Posterior vena cava (tissue), 2 donors: ENCODE results near the gene PROM1. TPM values are rescaled to one million over a fixed set of nuclear protein-coding genes. Genes with fewer than 3 reads are reported as not detected.

ENCODE experiments used
- DNase-seq: peaks from one replicate; pipeline ENCODE4 v3.0.0-alpha.2; 2020; ENCODE audit warnings: low spot score
- intact Hi-C, 2 donors: fragments of 100-400 bp; cut with DNase I; formaldehyde crosslinking; loops; one replicate each; pipeline versions ENCODE4 v1.14.1 to v1.14.2; 2022 to 2023
- total RNA-seq, 2 donors: library from RNA; stranded (reverse); fragmentation: NEBNext Ultra II Directional; extraction: Animal tissue kit (Norgen Biotek cat#: 25700); gene quantifications; one replicate each; pipeline ENCODE4 v1.2.1, GENCODE V29; 2021
- donor health status: DM: yes; HTN: yes; CAD: no.
- donor health status: DM: yes; HTN: yes; CAD: no.

PROM1 gene
- total RNA-seq, 2 donors from 2014 or later, result 0.43 TPM; not detected in 1

DNA sequence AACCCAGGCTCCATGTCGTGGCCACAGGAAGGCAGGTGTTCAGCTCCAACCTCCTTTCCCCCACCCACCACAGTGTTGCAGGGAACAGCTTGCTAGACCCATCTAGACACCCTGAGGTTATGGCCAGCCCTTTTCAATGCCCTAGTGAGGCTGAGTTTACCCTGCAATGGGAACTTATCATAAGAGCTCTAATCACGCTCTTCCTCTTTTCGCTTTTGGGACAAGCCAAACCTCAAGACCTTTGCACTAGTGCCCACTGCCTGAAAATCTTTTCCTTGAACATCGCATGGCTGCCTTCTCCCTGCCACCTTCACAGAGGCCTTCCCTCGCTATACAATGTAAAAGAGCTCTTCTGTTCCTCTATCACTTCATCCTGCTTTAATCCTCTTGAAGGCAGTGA is 118.5 kb downstream of the PROM1 start:
- intact Hi-C loops, result loop anchor here in 1 of 2 donors (10.0 kb wide), 1 partner anchor 161 kb away; no protein-coding TSS in a partner anchor
- DNase-seq, result no peak

DNA sequence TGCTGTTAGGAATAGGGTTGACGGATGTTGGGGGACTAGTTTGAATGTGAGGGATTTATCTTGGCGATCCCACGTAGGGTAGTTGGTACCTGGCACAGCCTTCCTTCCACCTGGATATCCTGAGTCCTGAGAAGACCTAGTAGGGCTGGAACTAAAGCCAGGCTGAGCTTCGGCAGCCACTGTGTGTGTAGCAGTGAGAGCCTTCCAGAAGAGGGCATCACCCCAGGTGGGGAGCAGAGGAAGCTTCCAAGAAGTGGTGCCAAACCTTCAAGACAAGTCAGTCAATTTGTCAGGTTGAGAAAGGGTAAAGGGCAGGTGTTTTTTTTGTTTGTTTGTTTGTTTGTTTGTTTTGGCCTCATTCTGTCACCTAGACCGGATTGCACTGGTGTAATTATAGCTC is 119.7 kb downstream of the PROM1 start:
- intact Hi-C loops, result loop anchor here in 1 of 2 donors (10.0 kb wide), 1 partner anchor 159 kb away; no protein-coding TSS in a partner anchor

DNA sequence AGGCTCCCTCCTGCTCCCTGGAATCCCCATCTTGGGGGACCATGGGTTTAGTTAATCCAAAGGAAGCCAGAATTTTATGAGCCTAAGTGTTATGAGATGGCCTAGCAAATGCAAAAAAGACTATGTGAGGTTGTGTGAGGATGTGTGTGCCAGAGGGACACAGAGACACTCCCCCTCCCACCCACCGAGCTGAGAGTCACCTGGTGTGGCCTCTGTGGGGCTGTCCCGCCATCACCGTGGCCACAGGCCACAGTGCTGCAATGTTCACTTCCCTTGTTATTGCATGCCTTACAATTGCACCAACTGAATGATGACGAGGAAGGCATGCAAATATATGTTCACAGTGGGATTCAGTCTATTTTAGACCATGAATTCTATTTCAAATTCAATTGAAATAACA is 120.2 kb downstream of the PROM1 start:
- intact Hi-C loops, result loop anchor here in 1 of 2 donors (1.0 to 10.0 kb wide), 2 partner anchors 49 to 159 kb away; no protein-coding TSS in a partner anchor
- no peak for DNase-seq

More for the DNA sequence above, 119.7 kb downstream of the PROM1 start:
- DNase-seq, result no peak

DNA sequence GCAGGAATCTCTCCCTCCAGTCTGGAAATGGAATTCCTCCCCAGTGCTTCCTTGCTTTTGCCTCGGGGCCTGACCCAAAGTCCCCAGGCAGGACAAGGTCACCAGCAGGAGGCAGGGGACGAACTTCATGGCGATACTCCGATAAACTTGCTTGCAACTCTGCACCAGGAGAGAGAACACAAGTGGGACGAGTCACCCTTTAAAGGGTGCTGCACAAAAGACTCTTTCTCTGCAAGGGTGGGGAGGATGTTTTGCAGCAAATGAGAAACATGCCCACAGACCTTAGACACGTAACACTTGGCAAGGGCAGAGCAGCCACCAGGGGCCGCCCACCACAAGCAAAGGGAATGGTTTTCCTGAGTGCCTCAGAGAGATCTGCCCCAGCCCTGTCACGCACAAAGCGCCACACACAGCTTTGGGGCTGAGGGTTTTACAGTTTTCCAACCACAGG is 120.8 kb downstream of the PROM1 start, which contains the start of gene FGFBP2:
FGFBP2 (minus strand) TSS at position 175 of the 451 bp plus-strand sequence; CDS start at position 129, 46 bp downstream.
- no peak for DNase-seq
- intact Hi-C loops, result loop anchor here in 1 of 2 donors (1.0 to 10.0 kb wide), 2 partner anchors 49 to 158 kb away; no protein-coding TSS in a partner anchor

DNA sequence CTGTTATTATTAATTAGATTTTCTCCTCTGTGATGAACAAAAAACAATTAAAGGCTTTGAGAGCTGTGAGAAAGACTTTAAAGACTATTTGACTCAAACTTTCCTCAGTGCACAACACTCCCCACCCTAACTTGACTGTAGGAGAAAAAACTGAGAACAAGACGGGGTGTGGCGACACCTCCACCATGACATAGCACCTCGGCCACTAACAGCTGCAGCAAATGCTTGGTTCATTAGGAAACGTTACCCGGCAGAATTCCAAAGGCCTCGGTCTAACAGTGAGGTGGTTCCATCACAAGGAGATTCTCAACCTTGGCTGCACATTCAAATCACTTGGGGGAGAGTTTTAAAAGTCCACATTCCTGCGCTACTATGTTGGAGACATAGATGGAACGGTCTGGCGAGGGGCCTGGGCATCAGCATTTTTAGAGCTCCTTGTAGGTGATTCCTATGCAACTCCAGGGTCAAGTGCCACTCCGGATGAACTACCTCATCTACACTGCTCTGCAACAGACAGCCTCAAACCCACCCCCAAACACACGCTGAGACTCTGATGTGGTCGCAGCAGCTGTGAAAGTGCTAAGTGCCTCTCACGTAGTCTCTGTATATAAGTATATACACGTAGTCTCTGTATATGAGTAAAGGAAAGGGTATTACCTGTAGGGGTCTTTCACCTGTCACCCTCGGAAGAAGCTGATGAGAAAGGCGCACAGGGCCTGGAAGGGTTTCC is 121.9 kb downstream of the PROM1 start:
- intact Hi-C loops, result loop anchor here in 1 of 2 donors (10.0 kb wide), 1 partner anchor 157 kb away; no protein-coding TSS in a partner anchor
- no peak for DNase-seq

DNA sequence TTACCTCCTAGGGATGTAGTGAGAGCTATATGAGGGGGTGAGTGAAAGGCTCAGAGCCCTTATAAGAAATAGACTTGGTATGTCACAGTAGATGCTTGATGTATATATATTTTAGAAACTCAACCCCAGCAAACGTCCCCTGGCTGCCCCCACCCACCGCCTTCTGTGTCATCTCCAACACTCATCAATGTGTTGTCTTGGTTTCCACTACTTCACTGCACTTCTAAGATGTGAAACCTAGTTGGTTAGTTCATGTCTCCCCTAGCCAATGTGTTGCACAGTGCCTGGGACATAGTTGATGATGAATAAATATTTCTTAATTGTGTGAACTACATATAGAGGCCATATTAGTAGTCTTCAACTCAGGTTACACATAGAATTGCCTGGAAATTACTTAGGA is 125.3 kb downstream of the PROM1 start:
- intact Hi-C loops, result loop anchor here (5.0 to 10.0 kb wide), 2 partner anchors 74 to 151 kb away; no protein-coding TSS in a partner anchor
- no peak for DNase-seq

DNA sequence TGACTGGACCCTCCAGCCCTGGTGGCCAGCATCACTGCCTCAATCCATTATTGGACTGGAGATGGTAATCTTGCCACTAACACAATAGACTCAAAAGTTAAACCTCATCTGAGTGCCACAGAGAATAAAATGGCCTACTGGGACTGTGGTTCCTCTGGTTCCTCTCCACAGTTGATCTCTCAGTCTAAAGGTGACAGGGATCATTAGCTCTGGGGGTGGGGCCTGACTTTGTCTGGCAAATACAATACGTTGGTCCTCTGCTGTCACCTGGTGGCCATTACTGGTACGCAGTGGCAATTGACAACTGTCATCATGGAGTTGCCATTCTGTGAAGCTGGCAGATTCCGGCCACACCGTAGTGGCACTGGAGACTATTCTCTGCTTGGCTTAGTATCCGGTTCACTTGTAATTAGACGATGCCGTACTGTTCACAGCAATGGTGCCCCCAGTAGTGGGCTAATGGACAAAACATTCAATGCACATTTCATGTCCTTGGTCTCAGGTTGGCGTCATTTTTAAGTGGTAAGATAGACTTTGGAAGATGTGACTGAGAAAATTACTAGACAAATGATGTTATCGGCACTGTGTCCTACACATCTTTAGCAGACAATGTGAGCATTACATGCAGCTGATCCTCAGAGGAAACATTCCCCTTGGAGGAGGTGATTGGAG is 127.5 kb downstream of the PROM1 start:
- DNase-seq, result peak; percentile 89
- intact Hi-C loops, result loop anchor here (2.0 to 10.0 kb wide), 3 partner anchors 72 to 149 kb away; no protein-coding TSS in a partner anchor

DNA sequence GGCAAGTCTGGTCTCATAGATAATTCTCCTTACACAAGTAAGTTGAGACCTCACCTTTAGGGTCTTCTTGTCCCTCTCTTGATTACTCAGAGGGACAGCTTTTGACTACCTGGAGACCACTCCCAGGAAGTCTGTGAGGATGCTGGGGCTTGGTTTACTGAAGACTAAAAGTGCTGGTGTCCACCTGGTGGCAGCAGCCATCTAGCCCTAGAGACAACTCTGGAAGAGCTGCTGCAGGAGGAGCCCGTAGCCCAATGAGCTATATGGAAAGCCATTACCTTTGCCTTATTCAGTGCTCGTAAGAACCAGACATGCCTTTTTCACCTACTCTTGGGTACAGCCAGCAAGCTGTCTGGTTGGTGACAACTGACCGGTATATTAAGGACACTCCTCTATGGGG is 128.2 kb downstream of the PROM1 start:
- no peak for DNase-seq
- intact Hi-C loops, result loop anchor here (2.0 to 10.0 kb wide), 3 partner anchors 71 to 148 kb away; no protein-coding TSS in a partner anchor

DNA sequence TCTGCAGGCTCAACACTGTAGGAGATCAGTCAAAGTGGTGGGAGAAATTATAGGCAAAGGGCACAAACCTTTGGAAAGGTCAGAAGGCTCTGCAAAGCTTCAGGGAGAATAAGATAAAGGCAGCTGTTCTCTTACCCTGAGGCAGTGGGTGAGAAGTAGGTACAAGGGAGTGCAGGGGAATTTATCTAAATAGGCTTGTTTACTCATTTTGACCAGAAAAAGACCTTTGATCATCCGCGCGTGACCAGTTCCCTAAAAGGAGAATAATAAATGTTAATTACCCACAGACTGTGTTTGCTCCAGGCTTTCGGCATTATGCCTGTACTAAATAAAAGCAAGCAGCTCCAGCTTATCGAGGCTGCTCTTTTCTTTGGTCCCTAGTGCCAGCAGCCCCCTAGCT is 130.2 kb downstream of the PROM1 start:
- intact Hi-C loops, result loop anchor here in 1 of 2 donors (10.0 kb wide), 1 partner anchor 69 kb away; no protein-coding TSS in a partner anchor
- DNase-seq, result no peak

DNA sequence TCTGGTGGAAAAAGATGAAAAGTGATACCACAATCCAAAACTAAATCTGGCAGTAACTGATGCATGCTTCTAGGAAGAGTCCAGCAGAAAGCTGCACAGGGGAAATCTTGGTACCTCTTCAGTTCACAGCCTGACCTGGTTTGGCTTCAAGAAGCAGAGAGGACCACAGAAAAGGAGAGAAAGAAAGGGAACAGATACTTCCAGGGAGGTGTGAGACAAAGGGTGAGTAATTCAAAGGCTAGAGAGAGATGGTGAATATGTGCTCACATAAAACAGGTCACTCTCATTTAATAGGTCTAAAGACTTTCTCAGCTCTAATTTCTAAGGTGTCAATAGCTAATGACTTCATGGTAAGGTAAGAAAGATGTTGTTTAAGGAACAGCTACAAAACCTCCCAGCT is 132.0 kb downstream of the PROM1 start:
- intact Hi-C loops, result loop anchor here in 1 of 2 donors (10.0 kb wide), 1 partner anchor 67 kb away; no protein-coding TSS in a partner anchor

DNA sequence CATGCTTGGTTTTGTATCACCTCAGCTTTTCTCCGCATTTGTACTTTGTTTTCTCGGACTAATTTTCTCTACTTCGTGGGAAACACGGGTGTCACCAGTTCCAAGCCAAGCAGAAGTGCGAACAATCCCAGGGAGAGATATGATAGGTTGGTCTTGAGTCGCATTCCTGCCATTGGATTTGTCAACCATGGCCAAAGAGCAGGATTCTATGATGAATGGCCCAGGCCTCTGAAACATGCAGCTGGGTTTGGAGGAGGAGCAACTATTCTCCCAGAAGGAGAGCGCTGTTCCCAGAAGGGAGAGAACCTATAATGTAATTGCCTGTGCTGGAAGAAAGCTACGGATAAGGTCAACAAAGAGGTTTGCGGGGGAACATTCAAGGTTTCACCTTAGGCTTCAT is 135.0 kb downstream of the PROM1 start:
- no peak for DNase-seq
- intact Hi-C loops, result no loop called here

More for the DNA sequence above, 132.0 kb downstream of the PROM1 start:
- no peak for DNase-seq

DNA sequence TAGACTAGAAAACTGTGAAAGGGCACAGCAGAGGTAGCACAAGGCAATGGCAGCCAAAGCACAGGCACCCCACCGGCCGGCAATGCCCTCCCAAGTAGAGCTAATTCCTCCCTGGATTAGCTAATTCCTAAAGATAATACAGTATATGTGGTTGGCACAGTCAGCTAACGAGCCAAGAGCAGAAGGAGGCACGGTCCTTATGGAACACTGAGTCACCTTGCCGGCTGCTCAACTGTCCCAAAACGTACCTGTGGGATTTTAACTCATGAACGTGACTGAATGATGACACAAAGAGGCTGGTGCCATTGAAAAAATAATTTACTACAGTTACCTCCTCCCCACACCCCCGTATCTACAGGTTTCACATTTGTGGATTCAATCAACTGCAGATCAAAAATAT is 136.1 kb downstream of the PROM1 start:
- no peak for DNase-seq
- intact Hi-C loops, result no loop called here

DNA sequence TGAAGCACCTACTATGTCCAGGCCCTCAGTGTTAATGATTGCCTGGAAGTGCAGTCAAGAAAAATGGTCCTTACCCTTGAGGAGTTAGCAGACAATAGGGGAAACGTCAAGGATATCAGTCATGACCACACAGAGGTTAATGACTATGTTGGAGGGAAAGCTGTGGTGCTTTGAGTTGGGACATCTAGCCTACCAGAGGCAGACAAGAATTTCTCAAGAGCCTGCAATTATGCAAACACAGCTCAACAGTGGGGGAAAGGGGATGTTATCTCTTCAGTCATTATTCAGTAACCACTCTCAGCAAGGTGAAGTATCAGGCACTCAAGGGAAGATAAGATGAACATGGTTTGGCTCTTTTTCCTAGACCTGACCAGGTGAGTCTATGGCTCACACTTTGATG is 138.3 kb downstream of the PROM1 start:
- intact Hi-C loops, result no loop called here
- no peak for DNase-seq

DNA sequence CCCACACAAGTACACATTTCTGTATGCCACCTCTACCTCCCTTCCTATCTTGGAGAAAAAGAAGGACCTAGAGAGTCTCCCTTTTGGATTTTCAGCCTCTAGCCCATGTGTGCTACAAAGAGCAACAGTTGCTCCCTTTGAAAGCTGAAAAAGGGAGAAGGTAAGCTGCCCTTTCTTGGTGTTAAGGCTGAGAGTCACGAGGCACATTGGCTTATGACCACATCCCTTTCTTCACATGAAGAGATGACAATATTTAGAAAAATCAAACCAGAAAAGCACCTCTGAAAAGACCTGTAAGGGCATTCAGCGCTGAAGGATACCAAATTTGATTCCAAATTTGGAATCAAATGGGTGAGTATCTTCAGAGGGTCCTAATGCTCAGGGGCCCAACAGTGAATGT is 138.9 kb downstream of the PROM1 start:
- no peak for DNase-seq
- intact Hi-C loops, result no loop called here

DNA sequence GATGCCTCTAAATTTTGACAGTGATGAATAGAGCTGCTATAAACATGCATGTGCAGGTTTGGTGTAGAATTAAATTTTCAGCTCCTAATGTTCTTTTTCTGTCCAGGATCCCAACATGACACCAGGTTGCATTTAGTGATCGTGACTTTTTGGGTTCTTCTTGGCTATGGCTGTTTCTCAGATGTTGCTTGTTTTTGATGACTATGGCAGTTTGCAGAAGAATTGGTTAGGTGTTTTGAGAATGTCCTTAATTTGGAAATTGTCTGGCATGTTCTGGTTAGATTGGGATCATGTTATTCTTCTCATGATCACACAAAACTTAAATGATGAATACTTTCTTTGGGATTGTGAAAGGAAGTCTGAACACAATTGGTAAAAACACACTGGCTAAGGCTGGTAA is 141.5 kb downstream of the PROM1 start:
- no peak for DNase-seq
- intact Hi-C loops, result no loop called here

DNA sequence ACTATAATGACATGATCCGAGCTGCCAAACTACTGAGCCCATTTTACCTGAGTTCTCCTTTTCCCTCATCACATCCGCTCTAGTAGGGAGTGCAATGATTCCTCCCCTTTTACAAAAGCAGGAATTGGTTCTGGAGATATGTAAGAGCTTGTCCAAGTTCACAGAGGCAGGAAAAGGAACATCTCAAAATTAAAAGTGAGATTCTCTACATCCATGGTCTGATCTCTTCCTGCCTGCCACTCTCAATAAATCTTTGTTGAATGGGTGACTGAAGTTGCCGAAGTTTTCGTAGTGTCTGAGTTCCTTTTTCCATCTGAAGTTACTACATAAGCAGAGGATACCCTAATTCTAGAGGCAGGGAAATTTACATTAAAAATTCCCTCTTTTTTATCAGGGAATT is 145.2 kb downstream of the PROM1 start, which contains the start of gene FGFBP1:
FGFBP1 (minus strand) TSS at position 101 of the 400 bp plus-strand sequence. CDS start 2,108 bp downstream, outside the sequence.
- intact Hi-C loops, result no loop called here
- no peak for DNase-seq

DNA sequence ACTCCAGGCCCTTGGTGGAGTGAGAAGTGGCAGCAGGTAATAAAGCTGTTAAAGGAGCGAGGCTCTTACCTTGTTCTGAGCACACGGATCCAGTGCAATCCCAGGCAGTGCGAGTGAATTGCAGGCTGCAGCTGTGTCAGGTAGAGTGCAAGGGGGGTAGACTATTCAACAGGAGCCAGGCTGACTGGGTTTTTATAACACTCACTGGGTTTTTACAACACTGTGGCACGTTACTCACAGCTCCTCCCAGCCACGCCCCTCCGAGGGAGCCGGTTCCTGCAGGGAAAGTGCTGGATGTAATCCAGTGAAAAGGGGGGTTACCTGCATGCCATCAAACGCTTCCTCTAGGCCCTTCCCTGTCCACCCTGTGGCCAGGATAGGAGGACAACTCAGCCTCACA is 145.6 kb downstream of the PROM1 start:
- DNase-seq, result no peak
- intact Hi-C loops, result no loop called here

DNA sequence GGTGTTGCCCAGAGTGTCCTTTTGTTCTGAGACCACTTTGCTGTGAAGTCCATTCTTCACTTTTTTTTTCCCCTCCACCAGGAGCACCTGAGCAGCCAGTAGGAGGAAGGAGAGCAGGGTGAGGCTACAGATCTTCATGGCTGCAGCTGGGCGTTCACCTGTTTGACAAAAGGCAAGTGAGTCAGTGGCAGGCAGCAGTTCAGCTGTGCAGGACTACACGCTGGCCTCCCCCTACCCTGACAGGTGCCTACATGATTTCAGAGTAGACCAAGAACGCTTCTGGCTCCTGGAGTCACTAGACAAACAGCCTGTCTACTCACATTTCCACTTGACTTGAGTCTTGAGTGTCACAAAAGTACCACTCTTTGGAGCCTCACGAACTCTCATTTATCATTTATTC is 147.3 kb downstream of the PROM1 start:
- no peak for DNase-seq
- intact Hi-C loops, result no loop called here

DNA sequence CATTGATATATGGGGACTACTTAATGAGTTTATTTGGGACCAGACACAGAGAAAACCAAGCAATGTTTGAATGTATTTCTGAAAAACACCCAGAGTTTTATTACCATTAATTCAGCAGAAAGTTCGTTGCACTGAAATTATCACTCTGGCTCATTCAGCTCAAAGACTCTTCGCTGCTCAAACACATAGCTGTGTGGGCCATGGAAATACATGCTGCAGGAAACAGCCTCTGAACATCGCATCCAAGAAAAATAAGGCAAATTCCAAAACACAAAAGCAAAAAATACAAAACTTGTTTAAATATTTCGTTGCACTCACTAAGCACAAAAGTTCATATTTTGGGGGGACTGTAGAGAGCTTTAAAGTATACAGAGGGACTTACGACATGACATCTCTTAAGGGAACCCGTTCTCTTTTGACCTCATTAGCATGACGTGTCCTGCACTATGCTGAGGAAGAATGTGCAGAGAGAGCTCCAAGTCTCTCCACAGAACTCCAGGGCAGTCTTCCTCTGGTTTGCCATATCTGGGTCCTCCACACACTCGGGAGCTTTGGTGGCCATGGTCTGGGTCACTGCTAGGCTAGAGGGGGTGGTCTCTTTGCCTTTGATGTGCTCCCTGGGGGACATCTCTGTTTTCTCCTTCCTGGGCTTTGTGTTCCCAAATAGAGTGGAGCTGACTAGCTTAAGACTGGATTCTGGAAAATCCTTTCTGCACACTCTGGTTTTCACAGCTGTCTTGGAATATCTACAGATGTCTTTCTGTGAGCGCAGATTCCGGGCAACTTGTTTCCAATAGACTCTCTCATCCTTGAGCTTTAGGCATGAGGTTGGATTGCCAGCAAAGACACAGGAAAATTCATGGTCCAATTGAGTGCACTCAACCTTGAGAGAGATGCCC is 148.1 kb downstream of the PROM1 start:
- intact Hi-C loops, result no loop called here
- DNase-seq, result no peak
